Mesenchymal stem cell (in vitro differentiated cells and primary cell): Measurements from ENCODE around the gene ONECUT1.

Source experiments
- DNase-seq: peaks from one replicate; pipeline ENCODE4 v3.0.0-alpha.2; 2013
- H2AFZ ChIP-seq: one replicate; pipeline ENCODE4 v1.6.1; 2013; ENCODE audit warnings: low read depth, mild to moderate bottlenecking, control low read depth, inconsistent platforms, low read length, moderate library complexity
- H2AK5ac ChIP-seq: 2 replicates; pipeline ENCODE4 v1.6.1; 2013; ENCODE audit warnings: low read length, moderate library complexity, mild to moderate bottlenecking, inconsistent platforms; ENCODE audit not compliant: severe bottlenecking
- H2BK120ac ChIP-seq: one replicate; pipeline ENCODE4 v1.6.1; 2013; ENCODE audit warnings: low read depth, mild to moderate bottlenecking, inconsistent platforms, low read length, moderate library complexity
- H2BK12ac ChIP-seq, 2 experiments: one replicate each; pipeline ENCODE4 v1.6.1; 2013; ENCODE audit warnings: inconsistent platforms in 2 of 2, low read length in 2 of 2, mild to moderate bottlenecking in 2 of 2, moderate library complexity in 2 of 2, control low read depth in 1 of 2
- H2BK15ac ChIP-seq: one replicate; pipeline ENCODE4 v1.6.1; 2013; ENCODE audit warnings: mild to moderate bottlenecking, low read depth, inconsistent platforms; ENCODE audit not compliant: poor library complexity, severe bottlenecking
- H2BK5ac ChIP-seq: 2 replicates; pipeline ENCODE4 v1.6.1; 2013; ENCODE audit warnings: low read depth, mild to moderate bottlenecking, low read length, control low read depth, inconsistent platforms; ENCODE audit not compliant: poor library complexity, severe bottlenecking
- H3K14ac ChIP-seq, 2 experiments: one replicate each; pipeline ENCODE4 v1.6.1; 2013; ENCODE audit warnings: inconsistent platforms in 2 of 2, low read length in 2 of 2, control low read depth in 1 of 2, mild to moderate bottlenecking in 1 of 2, moderate library complexity in 1 of 2
- H3K18ac ChIP-seq, 2 experiments: one replicate each; pipeline ENCODE4 v1.6.1; 2013; ENCODE audit warnings: inconsistent platforms in 2 of 2, low read length in 2 of 2, control low read depth in 1 of 2, low read depth in 1 of 2, mild to moderate bottlenecking in 1 of 2
- H3K23ac ChIP-seq, 2 experiments: one replicate each; pipeline ENCODE4 v1.6.1; 2013; ENCODE audit warnings: inconsistent platforms in 2 of 2, low read length in 2 of 2, mild to moderate bottlenecking in 2 of 2, moderate library complexity in 2 of 2, control low read depth in 1 of 2
- H3K27ac ChIP-seq: 2 replicates; pipeline ENCODE4 v1.5.1; 2013; ENCODE audit warnings: mild to moderate bottlenecking, moderate library complexity, low read length, control low read depth, inconsistent platforms; ENCODE audit not compliant: poor library complexity, severe bottlenecking
- H3K27me3 ChIP-seq, 2 experiments: 2 replicates each; pipeline versions ENCODE4 v1.6.1 to v1.7.0; 2013; ENCODE audit warnings: low read length in 2 of 2, mild to moderate bottlenecking in 2 of 2, moderate library complexity in 2 of 2, control low read depth in 1 of 2, inconsistent platforms in 1 of 2; ENCODE audit not compliant: control insufficient read depth in 1 of 2, insufficient read depth in 1 of 2
- H3K36me3 ChIP-seq, 2 experiments: 2 replicates each; pipeline versions ENCODE4 v1.6.1 to v1.7.0; 2013; ENCODE audit warnings: low read length in 2 of 2, control low read depth in 1 of 2, inconsistent platforms in 1 of 2, low read depth in 1 of 2, mild to moderate bottlenecking in 1 of 2; ENCODE audit not compliant: insufficient read depth in 2 of 2, control insufficient read depth in 1 of 2
- H3K4ac ChIP-seq, 2 experiments: one replicate each; pipeline ENCODE4 v1.6.1; 2013; ENCODE audit warnings: inconsistent platforms in 2 of 2, low read length in 2 of 2, mild to moderate bottlenecking in 2 of 2, moderate library complexity in 2 of 2, control low read depth in 1 of 2, low read depth in 1 of 2
- H3K4me1 ChIP-seq: 2 replicates; pipeline ENCODE4 v1.6.1; 2013; ENCODE audit warnings: low read depth, low read length, control low read depth; ENCODE audit not compliant: control insufficient read depth, insufficient read depth
- H3K4me2 ChIP-seq: 2 replicates; pipeline ENCODE4 v1.6.1; 2013; ENCODE audit warnings: low read length, mild to moderate bottlenecking, inconsistent platforms; ENCODE audit not compliant: poor library complexity, severe bottlenecking
- H3K4me3 ChIP-seq, 2 experiments: 2 replicates each; pipeline versions ENCODE4 v1.5.1 to v1.7.0; 2013; ENCODE audit warnings: low read length in 2 of 2, mild to moderate bottlenecking in 2 of 2, control low read depth in 1 of 2, low read depth in 1 of 2; ENCODE audit not compliant: insufficient read depth in 1 of 2
- H3K79me1 ChIP-seq: replicated peaks from 2 replicates; pipeline ENCODE4 v1.6.1; 2013; ENCODE audit warnings: mild to moderate bottlenecking, control low read depth, low read length, inconsistent platforms; ENCODE audit not compliant: poor library complexity, severe bottlenecking
- H3K9ac ChIP-seq: 2 replicates; pipeline ENCODE4 v1.7.0; 2013; ENCODE audit warnings: mild to moderate bottlenecking, low read length, moderate library complexity
- H3K9me3 ChIP-seq: 2 replicates; pipeline ENCODE4 v1.7.0; 2013; ENCODE audit warnings: mild to moderate bottlenecking, low read length; ENCODE audit not compliant: control insufficient read depth
- H4K8ac ChIP-seq: one replicate; pipeline ENCODE4 v1.6.1; 2013; ENCODE audit warnings: inconsistent platforms, mild to moderate bottlenecking, low read length, moderate library complexity
- H4K91ac ChIP-seq: one replicate; pipeline ENCODE4 v1.6.1; 2013; ENCODE audit warnings: mild to moderate bottlenecking, low read length, inconsistent platforms
- WGBS: methylation state at CpG from one replicate; pipeline ENCODE4 v1.1.7; 2013; ENCODE audit warnings: mixed read lengths; 5-methylcytosine and 5-hydroxymethylcytosine counted together

ONECUT1 gene

DNA sequence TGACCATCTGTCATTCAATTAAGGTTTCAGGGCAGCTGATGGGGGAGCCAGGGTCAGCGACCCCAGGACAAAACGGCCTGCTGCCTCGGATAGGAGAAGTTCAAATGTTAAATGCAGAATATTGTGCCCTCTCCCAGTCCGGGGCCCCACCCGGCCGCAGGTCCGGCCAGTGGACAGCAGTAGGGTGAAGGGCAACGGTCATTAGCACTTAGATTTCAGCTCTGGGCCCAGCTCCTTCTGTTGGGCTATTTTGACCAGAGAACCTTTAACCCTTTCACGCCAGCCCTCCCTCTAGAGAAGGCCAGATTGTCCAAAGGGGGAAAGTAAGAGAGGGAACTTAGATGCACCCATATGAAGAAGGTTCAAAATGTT, 16.1 kb upstream of the ONECUT1 start:
- Histone ChIP-seq H3K9me3 (peaks cover under 1% of the 10 kb centered on the region), H3K36me3 (peaks cover 0 to 7% of the 10 kb centered on the region in 2 experiments)
- DNase-seq = no peak

GRCh38 chr15:52805351-52806283, 15.5 kb upstream of the ONECUT1 start:
- Histone ChIP-seq H4K91ac (no peak overlapping the region), H3K23ac (no peak overlapping the region), H2BK120ac (no peak overlapping the region), H3K4ac (no peak overlapping the region), H3K4me3 (peak overlapping the region in 1 of 2 experiments; percentile 33), H3K9me3 (peaks cover 3% of the 10 kb centered on the region), H2BK15ac (no peak overlapping the region), H2BK5ac (no peak overlapping the region), H3K27me3 (peaks cover 68 to 95% of the 10 kb centered on the region in 2 experiments), H2AFZ (no peak overlapping the region), H3K18ac (no peak overlapping the region), H3K4me2 (peak overlapping the region; percentile 50), H3K79me1 (no peaks in the 10 kb centered on the region), H3K27ac (no peak overlapping the region), H3K14ac (no peak overlapping the region), H4K8ac (no peak overlapping the region), H3K4me1 (peaks cover 18% of the 10 kb centered on the region), H2BK12ac (no peak overlapping the region), H2AK5ac (no peak overlapping the region), H3K9ac (no peak overlapping the region), H3K36me3 (peaks cover 0 to 7% of the 10 kb centered on the region in 2 experiments)
- no peak for DNase-seq
- 26% methylated on average over 93 of the region's 93 CpGs for WGBS

More for the DNA sequence above, 16.1 kb upstream of the ONECUT1 start:
- Histone ChIP-seq H3K27me3 (peaks cover 68 to 95% of the 10 kb centered on the region in 2 experiments), H3K27ac (no peak overlapping the region), H3K4me2 (no peak overlapping the region), H3K4me3 (no peak overlapping the region), H3K9ac (no peak overlapping the region), H2AFZ (no peak overlapping the region), H3K4me1 (peaks cover 18% of the 10 kb centered on the region), H2AK5ac (no peak overlapping the region), H2BK15ac (no peak overlapping the region), H3K23ac (no peak overlapping the region), H2BK120ac (no peak overlapping the region), H3K14ac (no peak overlapping the region), H2BK12ac (no peak overlapping the region), H3K18ac (no peak overlapping the region), H4K8ac (no peak overlapping the region), H2BK5ac (no peak overlapping the region), H4K91ac (no peak overlapping the region), H3K79me1 (no peaks in the 10 kb centered on the region), H3K4ac (no peak overlapping the region)
- 58% methylated on average over 8 of the region's 9 CpGs for WGBS

DNA sequence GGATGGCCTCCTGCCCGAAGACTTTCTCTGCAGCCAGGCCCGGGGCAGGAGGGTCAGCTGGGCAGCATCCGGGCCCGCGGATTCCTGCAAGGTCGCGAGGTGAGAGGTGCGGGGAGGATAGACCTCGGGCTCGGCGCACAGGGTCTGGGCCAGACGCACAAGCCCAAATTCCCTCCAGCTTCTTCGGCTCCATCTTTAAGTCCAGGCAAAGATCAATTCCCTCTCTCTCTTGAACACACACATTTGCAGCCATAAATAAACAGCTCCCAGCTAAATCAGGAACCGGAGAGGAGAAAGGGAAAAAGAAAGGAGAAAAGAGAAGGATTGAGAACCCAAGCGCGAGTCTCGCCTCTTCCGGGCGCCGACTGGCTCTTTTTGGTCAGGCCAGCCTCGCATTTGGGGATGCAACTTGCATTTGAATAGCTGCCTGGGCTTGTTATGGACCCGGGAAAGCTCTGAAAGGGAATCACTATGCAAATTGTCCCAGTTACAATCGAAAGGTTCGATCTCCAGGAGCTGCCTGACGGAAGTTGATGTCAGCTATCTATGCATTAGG, 14.5 kb upstream of the ONECUT1 start:
- Histone ChIP-seq H3K18ac (no peak overlapping the region), H2AFZ (no peak overlapping the region), H3K14ac (no peak overlapping the region), H3K9ac (no peak overlapping the region), H3K4me1 (peaks cover 18% of the 10 kb centered on the region), H3K27me3 (peaks cover 71 to 97% of the 10 kb centered on the region in 2 experiments), H3K79me1 (no peaks in the 10 kb centered on the region), H3K36me3 (peaks cover 0 to 9% of the 10 kb centered on the region in 2 experiments), H3K4ac (no peak overlapping the region), H3K27ac (no peak overlapping the region), H4K91ac (no peak overlapping the region), H2AK5ac (no peak overlapping the region), H2BK120ac (no peak overlapping the region), H2BK12ac (no peak overlapping the region), H3K4me2 (peak overlapping the region; percentile 64), H3K9me3 (peaks cover 3% of the 10 kb centered on the region), H2BK15ac (no peak overlapping the region), H3K23ac (no peak overlapping the region), H3K4me3 (peak overlapping the region in 1 of 2 experiments; percentile 74), H2BK5ac (no peak overlapping the region), H4K8ac (no peak overlapping the region)
- WGBS = 4% methylated on average over 17 of the region's 25 CpGs
- DNase-seq = no peak
